Stomach (tissue), 4 donors: ENCODE data around the gene CHST12.

ENCODE experiments used
- CTCF ChIP-seq, 7 experiments: fragments of 450-650 bp in 4 of 7; fragments of 200-600 bp in 3 of 7; sonication (generic) in 3 of 7; IDR thresholded peaks; one replicate each; pipeline ENCODE4 v1.5.1; 2016 to 2019; ENCODE audit warnings: antibody characterized with exemption in 7 of 7, control low read depth in 2 of 7, mild to moderate bottlenecking in 1 of 7
- POLR2A ChIP-seq, 4 donors: fragments of 450-650 bp; IDR thresholded peaks; one replicate each; pipeline ENCODE4 v1.6.1; 2016; ENCODE audit warnings: antibody characterized with exemption in 4 of 4, control low read depth in 2 of 4, mild to moderate bottlenecking in 1 of 4, moderate library complexity in 1 of 4

DNA sequence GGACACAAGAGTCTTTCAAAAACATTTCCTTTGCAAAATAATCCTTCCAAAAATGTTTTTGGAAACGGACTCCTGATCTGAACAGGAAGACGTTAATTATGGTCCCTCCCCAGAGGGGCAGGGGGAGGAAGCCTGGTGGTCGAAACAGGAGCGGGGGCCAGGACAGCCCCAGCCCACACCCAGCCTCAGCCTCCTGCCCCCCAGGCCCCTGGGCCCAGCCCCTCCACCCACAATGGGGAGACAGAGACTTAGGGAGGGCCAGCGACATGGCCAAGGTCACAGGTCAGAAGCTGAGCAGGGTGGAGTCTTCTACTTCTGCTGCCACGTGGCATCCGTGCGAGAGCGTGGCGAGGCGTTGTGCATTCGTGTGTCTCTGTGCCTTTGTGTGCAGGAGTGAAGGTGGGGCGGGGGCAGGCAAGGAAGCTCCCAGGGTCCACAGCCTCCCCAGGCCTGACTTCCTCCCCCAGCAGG lies 86.8 kb downstream of the CHST12 start:
- no peak for TF ChIP-seq CTCF (IDR thresholded peaks at IDR 0.05)
- TF ChIP-seq POLR2A (IDR thresholded peaks at IDR 0.05): no peak
